ENCODE data around the gene POLR3A. TPM values are rescaled to one million over a fixed set of nuclear protein-coding genes. Genes with fewer than 3 reads are reported as not detected.

The POLR3A gene
- total RNA-seq, 2 experiments from 2014 or later: 16.3 to 21.5 TPM

GRCh38 chr10:78013564-78013963, 15.8 kb downstream of the POLR3A start:
- H3K27ac ChIP-seq (ENCODE audit: low read depth, low read length, poor library complexity, severe bottlenecking): no peak overlapping the region
- DNase-seq (ENCODE audit: low spot score): no peak
- H3K9me3 ChIP-seq (ENCODE audit: low read length): no peaks in the 10 kb centered on the region
- TF ChIP-seq CTCF (conservative IDR thresholded peaks at IDR 0.05; ENCODE audit: low read length) (no peak), EZH2phosphoT487 (IDR thresholded peaks at IDR 0.05; ENCODE audit: borderline replicate concordance, low read depth, low read length) (no peak)
- BruUV-seq (replicated peaks): no TSS peak
- no peak overlapping the region for H3K4me3 ChIP-seq (ENCODE audit: low read depth, low read length, poor library complexity, severe bottlenecking)
- H4K20me1 ChIP-seq (ENCODE audit: insufficient read depth, low read length): no peaks in the 10 kb centered on the region
- no peaks in the 10 kb centered on the region for H3K9me2 ChIP-seq (ENCODE audit: insufficient read depth, low read length)
- no peak overlapping the region for H2AFZ ChIP-seq (ENCODE audit: low read length)
- H3K4me2 ChIP-seq (ENCODE audit: low read length): no peak overlapping the region
- POLR2A ChIA-PET: interaction anchor here (0.7 to 1.4 kb wide), 2 partner anchors 14 to 1159 kb away, joined by 4 to 5 read pairs; no protein-coding TSS in a partner anchor
- no peaks in the 10 kb centered on the region for H3K79me2 ChIP-seq (ENCODE audit: insufficient read depth, low read depth, low read length)
- intact Hi-C loops (cut with micrococcal nuclease; ENCODE audit: unreplicated experiment): no loop called here
- peaks cover 96% of the 10 kb centered on the region for H3K36me3 ChIP-seq (ENCODE audit: insufficient read depth, low read length)
- H3K4me1 ChIP-seq (ENCODE audit: insufficient read depth, low read length, poor library complexity, severe bottlenecking): no peaks in the 10 kb centered on the region
- CTCF ChIA-PET (ENCODE audit: unreplicated experiment): no interaction called here

GRCh38 chr10:78011065-78011464, 18.2 kb downstream of the POLR3A start:
- CTCF ChIA-PET (ENCODE audit: unreplicated experiment): no interaction called here
- TF ChIP-seq EZH2phosphoT487 (IDR thresholded peaks at IDR 0.05; ENCODE audit: borderline replicate concordance, low read depth, low read length) (no peak), CTCF (conservative IDR thresholded peaks at IDR 0.05; ENCODE audit: low read length) (no peak)

GRCh38 chr10:78010278-78010677, 19.0 kb downstream of the POLR3A start:
- Histone ChIP-seq H2AFZ (ENCODE audit: low read length) (no peak overlapping the region), H3K4me3 (ENCODE audit: low read depth, low read length, poor library complexity, severe bottlenecking) (no peak overlapping the region), H3K36me3 (ENCODE audit: insufficient read depth, low read length) (peaks cover 90% of the 10 kb centered on the region), H3K4me2 (ENCODE audit: low read length) (no peak overlapping the region), H3K4me1 (ENCODE audit: insufficient read depth, low read length, poor library complexity, severe bottlenecking) (no peaks in the 10 kb centered on the region), H3K79me2 (ENCODE audit: insufficient read depth, low read depth, low read length) (no peaks in the 10 kb centered on the region), H4K20me1 (ENCODE audit: insufficient read depth, low read length) (no peaks in the 10 kb centered on the region), H3K9me3 (ENCODE audit: low read length) (no peaks in the 10 kb centered on the region), H3K27ac (ENCODE audit: low read depth, low read length, poor library complexity, severe bottlenecking) (no peak overlapping the region), H3K9me2 (ENCODE audit: insufficient read depth, low read length) (no peaks in the 10 kb centered on the region)
- intact Hi-C loops (cut with micrococcal nuclease; ENCODE audit: unreplicated experiment): no loop called here
- BruUV-seq (replicated peaks): no TSS peak
- ChIA-PET CTCF (ENCODE audit: unreplicated experiment) (no interaction called here), POLR2A (interaction anchor here (0.6 kb wide), 3 partner anchors 69 to 952 kb away, joined by 3 to 5 read pairs (median 3); no protein-coding TSS in a partner anchor)
- no peak for DNase-seq (ENCODE audit: low spot score)
- TF ChIP-seq EZH2phosphoT487 (IDR thresholded peaks at IDR 0.05; ENCODE audit: borderline replicate concordance, low read depth, low read length) (no peak), CTCF (conservative IDR thresholded peaks at IDR 0.05; ENCODE audit: low read length) (no peak)

More at GRCh38 chr10:78011065-78011464, 18.2 kb downstream of the POLR3A start:
- Histone ChIP-seq H3K9me2 (ENCODE audit: insufficient read depth, low read length) (no peaks in the 10 kb centered on the region), H3K4me2 (ENCODE audit: low read length) (no peak overlapping the region), H3K9me3 (ENCODE audit: low read length) (no peaks in the 10 kb centered on the region), H3K4me1 (ENCODE audit: insufficient read depth, low read length, poor library complexity, severe bottlenecking) (no peaks in the 10 kb centered on the region), H3K27ac (ENCODE audit: low read depth, low read length, poor library complexity, severe bottlenecking) (no peak overlapping the region), H4K20me1 (ENCODE audit: insufficient read depth, low read length) (no peaks in the 10 kb centered on the region), H3K36me3 (ENCODE audit: insufficient read depth, low read length) (peaks cover 91% of the 10 kb centered on the region), H2AFZ (ENCODE audit: low read length) (no peak overlapping the region), H3K79me2 (ENCODE audit: insufficient read depth, low read depth, low read length) (no peaks in the 10 kb centered on the region), H3K4me3 (ENCODE audit: low read depth, low read length, poor library complexity, severe bottlenecking) (no peak overlapping the region)
- intact Hi-C loops (cut with micrococcal nuclease; ENCODE audit: unreplicated experiment): no loop called here
- POLR2A ChIA-PET: no interaction called here
- BruUV-seq (replicated peaks): no TSS peak
- no peak for DNase-seq (ENCODE audit: low spot score)

All from OCI-LY7 (cell line).